ENCODE data around the gene B3GNT7.
"Not testable (repeated sequence)": the region's sequence is repeated elsewhere in the genome, so short reads cannot be mapped to it uniquely, and the experiment has no call there.

The B3GNT7 gene

DNA sequence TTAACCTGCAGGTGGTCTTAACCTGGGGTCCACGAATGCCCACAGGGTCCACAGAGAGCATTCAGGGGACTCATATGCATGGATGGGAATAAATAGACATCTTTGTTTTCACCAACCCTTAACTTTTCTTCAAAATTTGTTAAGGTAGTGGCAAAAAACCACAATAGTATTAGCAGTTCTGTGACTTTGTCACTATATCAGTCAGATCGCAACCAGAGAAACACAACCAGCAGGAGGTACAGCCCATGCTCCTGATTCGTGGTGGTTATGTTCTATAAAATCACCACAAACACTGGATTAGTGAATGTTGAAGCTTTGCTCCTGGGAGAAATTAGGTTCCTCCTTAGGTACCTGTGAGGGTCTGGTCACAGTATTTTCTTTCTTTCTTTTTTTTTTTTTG is 31.6 kb downstream of the B3GNT7 start:
- DNase-seq (ENCODE audit: low spot score): no peak

DNA sequence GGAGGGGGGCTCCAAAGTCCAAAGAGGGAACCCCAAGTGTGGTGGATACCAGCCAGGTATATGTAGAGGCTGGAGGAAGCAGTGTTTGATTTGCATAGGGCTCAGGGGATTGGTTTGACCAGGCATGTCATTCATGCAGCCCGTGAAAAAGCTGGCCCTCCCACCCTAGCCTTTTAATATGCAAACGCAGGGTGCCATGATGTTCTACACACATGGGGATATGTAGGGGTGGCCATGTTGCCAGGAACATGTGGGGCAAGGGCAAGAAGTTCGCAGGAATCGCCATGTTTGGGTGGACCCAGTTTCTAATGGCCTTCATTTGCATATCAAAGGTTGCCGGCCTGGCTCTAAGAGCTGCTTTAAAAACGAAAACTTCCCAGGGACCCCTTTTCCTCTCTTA is 33.6 kb downstream of the B3GNT7 start:
- DNase-seq (ENCODE audit: low spot score): no peak

DNA sequence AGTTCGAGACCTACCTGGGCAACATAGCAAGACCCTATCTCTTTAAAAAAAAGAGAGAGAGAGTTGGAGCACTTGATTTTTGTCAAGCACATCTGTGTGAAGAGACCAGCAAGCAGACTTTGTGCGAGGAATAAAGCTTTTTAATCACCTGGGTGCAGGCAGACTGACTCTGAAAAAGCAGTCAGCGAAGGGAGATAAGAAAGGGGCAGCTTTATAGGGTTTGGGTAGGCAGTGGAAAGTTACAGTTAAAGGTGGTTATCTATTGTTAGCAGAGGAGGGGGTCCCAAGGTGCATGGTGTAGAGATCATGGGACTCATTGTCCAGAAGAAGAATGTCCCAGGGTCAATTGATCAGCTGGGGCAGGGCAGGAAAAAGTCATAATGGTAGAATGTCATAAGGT is 34.4 kb downstream of the B3GNT7 start:
- no peak for DNase-seq (ENCODE audit: low spot score)

DNA sequence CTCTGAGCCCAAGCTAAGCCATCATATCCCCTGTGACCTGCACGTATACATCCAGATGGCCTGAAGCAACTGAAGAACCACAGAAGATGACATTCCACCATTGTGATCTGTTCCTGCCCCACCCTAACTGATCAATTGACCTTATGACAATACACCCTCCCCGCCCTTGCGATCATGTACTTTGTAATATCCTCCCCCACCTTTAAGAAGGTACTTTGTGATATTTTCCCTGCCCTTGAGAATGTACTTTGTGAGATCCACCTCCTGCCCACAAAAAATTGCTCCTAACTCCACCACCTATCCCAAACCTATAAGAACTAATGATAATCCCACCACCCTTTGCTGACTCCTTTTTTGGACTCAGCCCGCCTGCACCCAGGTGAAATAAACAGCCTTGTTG is 34.9 kb downstream of the B3GNT7 start:
- not testable (repeated sequence) for DNase-seq (ENCODE audit: low spot score)

DNA sequence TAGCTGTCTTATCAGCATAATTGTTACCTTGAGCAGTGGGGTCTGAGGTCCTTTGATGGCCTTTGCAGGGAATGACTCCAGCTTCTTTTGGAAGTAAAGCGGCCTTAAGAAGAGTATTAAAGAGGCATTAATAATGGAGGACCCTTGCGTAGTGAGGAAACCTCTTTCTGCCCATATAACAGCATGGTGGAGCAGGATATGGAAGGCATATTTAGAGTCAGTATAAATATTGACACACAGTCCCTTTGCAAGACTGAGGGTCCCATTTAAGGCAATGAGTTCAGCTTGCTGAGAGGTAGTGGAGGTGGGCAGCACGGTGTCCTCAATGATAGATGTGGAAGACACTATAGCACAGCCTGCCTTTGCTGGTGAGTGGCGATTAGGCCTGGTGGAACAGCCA is 36.1 kb downstream of the B3GNT7 start:
- DNase-seq (ENCODE audit: low spot score): no peak

DNA sequence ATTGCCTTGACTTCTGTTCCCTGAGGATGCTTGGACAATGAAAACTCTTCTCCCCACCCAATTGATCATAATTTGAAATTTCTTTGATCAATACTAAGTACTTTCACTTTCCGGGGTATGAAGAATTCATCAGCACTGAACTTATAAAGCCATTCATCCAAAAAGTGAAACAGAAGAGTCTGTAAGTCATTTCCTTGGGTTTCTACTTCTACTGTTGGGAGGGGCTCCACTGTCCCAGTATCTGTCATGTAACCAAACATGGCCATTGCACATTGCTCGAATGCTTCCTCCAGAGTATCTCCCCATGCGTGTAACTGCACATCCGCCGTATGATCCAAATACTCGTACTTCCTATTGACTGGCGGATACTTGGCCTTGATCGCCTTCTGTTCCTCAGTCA is 38.5 kb downstream of the B3GNT7 start:
- DNase-seq (ENCODE audit: low spot score): no peak

DNA sequence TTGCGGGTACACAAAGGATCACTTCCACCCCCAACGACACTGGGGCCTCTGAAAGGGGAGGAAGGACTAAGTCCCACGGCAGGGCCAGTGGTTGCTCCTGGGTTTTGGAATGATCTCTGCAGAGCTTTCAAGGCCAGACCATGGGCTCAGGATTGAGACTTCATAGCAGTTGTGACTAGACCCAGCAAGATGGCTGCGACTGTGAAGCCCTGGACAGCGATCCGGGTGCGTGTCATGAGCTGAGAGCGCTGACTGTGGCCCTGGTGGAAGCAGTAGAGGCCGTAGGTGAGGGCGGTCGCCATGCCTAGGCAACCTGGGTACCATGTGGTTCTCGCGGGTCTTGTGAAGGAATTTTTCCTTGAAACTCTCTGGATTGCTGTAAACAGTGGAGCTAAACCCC is 41.4 kb downstream of the B3GNT7 start:
- no peak for DNase-seq (ENCODE audit: low spot score)

DNA sequence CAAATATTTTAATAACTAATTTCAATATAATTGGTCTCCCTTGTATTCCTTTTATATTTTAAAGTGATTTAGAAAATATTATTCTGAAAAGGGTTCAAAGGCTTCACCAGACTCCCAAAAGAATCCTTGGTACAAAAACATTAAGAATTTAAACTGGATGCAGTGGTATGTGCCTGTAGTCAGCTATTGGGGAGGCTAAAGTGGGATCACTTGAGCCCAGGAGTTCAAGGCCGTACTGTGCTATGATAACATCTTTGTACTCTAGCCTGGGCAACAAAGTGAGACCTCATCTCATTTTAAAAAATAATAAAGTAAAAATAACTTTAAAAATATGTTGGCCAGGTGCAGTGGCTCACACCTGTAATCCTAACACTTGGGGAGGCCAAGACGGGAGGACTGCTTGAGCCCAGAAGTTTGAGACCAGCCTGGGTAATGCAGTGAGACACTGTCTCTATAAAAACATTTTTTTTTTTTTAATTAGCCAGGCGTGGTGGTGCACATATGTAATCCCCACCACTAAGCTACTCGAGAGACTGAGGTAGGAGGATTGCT is 54.1 kb downstream of the B3GNT7 start:
- no peak for DNase-seq (ENCODE audit: low spot score)

DNA sequence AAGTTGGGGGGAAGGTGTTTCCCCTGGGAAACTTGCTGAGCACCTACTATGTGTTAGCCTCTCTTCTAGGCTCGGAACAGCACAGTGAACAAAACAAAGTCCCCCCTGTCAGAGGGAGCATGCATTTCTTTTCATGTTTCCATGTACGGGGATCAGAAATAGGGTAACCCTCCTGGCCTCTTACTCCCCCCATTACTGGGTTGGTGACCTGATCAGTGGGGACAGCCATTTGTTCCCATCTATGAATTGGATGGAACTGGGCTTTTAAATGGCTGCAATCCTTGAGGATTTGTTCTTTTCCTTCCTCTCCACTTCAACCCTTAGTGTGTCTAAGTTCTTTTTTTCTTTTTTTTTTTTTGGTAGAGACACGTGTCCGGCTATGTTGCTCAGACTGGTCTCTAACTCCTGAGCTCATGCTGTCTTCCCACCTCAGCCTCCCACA is 55.1 kb downstream of the B3GNT7 start:
- no peak for DNase-seq (ENCODE audit: low spot score)

Measured in hematopoietic multipotent progenitor cell treated with erythropoietin and hydrocortisone succinate and interleukin-3 and kit ligand, for 17 days (in vitro differentiated cells).